Activated T-helper 1 cell treated with Interleukin-2 at 50 U/mL for 16 hours (primary cell): ENCODE data around the gene PAK5.

Experiments used
- DNase-seq: peaks from one replicate; pipeline ENCODE4 v3.0.0-alpha.2; 2020; ENCODE audit warnings: low read depth

PAK5 gene

DNA sequence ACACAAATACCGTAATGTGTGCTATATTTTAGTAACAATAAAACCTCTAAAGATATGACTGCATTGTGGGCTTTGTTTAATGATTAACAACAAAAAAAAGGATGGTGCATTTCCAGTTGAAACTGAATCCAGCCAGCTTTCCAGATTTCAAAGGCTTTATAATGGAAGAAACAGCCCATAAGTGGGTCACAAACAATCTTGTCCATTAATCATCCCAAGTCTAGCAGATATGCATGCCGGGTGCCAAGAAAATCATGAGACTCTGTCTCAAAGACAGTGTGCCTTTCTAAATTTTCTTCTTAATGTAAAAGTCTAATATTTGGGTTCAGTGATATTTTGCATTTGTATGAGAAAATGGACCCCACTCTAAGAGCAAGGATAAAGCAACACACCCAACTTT, 345.1 kb downstream of the PAK5 start:
- DNase-seq = no peak

DNA sequence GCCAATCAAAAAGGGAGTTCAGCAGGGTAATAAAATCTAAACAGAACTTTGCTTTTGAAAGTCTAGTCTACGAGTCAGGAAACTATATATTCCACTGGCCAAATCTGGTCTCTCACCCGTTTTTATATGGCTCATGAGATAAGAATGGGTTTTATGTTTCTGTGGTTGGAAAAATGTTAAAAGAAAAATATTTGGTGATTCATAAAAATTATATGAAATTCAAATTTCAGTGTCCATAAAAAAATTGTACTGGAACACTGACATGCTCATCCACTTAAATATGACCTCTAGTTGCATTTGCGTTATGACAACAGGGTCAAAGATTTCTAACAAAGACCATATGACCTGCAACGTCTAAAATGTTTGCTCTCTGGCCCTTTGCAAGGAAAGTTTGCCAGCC, 346.8 kb downstream of the PAK5 start:
- DNase-seq = no peak

- no peak for DNase-seq
These were observed 347.6 kb downstream of the PAK5 start for GRCh38 chr20:9491324-9491723.

GRCh38 chr20:9490631-9491030, 348.2 kb downstream of the PAK5 start:
- no peak for DNase-seq

GRCh38 chr20:9490161-9490560, 348.7 kb downstream of the PAK5 start:
- DNase-seq = no peak

GRCh38 chr20:9488063-9488462, 350.8 kb downstream of the PAK5 start:
- DNase-seq = no peak
